GM23338 (cell line): ENCODE data around the gene WSCD2. TPM values are rescaled to one million over a fixed set of nuclear protein-coding genes. Genes with fewer than 3 reads are reported as not detected.

Experiments
- ATAC-seq: fragments of 200-7000 bp; cut with Tn5 transposase; 3 replicates; pipeline ENCODE4 v1.9.1; 2020
- DNase-seq: peaks from one replicate; pipeline ENCODE4 v3.0.0-alpha.2; 2015; ENCODE audit warnings: low spot score
- H2AFZ ChIP-seq: fragments of 200-600 bp; sonication (generic); 2 replicates; pipeline ENCODE4 v1.8.0; 2016; ENCODE audit warnings: antibody characterized with exemption, mild to moderate bottlenecking, moderate library complexity
- H3F3A ChIP-seq: fragments of 200-600 bp; sonication (generic); replicated peaks from 2 replicates; pipeline ENCODE4 v1.8.0; 2017; ENCODE audit warnings: antibody characterized with exemption, mixed run types, low read depth
- H3K27ac ChIP-seq: fragments of 200-600 bp; sonication (generic); 2 replicates; pipeline ENCODE4 v1.6.1; 2016; ENCODE audit warnings: low read depth
- H3K27me3 ChIP-seq: fragments of 200-600 bp; sonication (generic); 2 replicates; pipeline ENCODE4 v1.8.0; 2016; ENCODE audit warnings: mild to moderate bottlenecking, mixed run types, moderate library complexity; ENCODE audit not compliant: insufficient read depth
- H3K36me3 ChIP-seq: fragments of 200-600 bp; sonication (generic); 2 replicates; pipeline ENCODE4 v1.8.0; 2016; ENCODE audit warnings: mild to moderate bottlenecking; ENCODE audit not compliant: insufficient read depth
- H3K4me1 ChIP-seq: fragments of 200-600 bp; sonication (generic); 2 replicates; pipeline ENCODE4 v1.8.0; 2016; ENCODE audit warnings: mild to moderate bottlenecking, moderate library complexity; ENCODE audit not compliant: insufficient read depth
- H3K4me2 ChIP-seq: fragments of 200-600 bp; sonication (generic); 2 replicates; pipeline ENCODE4 v1.7.1; 2017; ENCODE audit warnings: mixed run types
- H3K4me3 ChIP-seq: fragments of 200-600 bp; sonication (generic); 2 replicates; pipeline ENCODE4 v1.6.1; 2016; ENCODE audit warnings: mixed run types
- H3K79me2 ChIP-seq: fragments of 200-600 bp; sonication (generic); replicated peaks from 2 replicates; pipeline ENCODE4 v1.8.0; 2017; ENCODE audit warnings: mild to moderate bottlenecking; ENCODE audit not compliant: insufficient read depth
- H3K9me2 ChIP-seq: fragments of 200-600 bp; sonication (generic); 2 replicates; pipeline ENCODE4 v1.8.0; 2017; ENCODE audit not compliant: insufficient read depth
- H4K20me1 ChIP-seq: fragments of 200-600 bp; sonication (generic); replicated peaks from 2 replicates; pipeline ENCODE4 v1.8.0; 2017; ENCODE audit warnings: mild to moderate bottlenecking; ENCODE audit not compliant: insufficient read depth
- H3K27ac Mint-ChIP-seq: 2 replicates; pipeline ENCODE4 v1.8.0; 2020; ENCODE audit warnings: inconsistent platforms, mild to moderate bottlenecking, moderate library complexity, mixed read lengths
- H3K27me3 Mint-ChIP-seq: 3 replicates; pipeline ENCODE4 v1.8.0; 2022; ENCODE audit warnings: low read depth, mild to moderate bottlenecking, moderate library complexity, mixed read lengths, inconsistent platforms; ENCODE audit not compliant: insufficient read depth, poor library complexity
- H3K36me3 Mint-ChIP-seq: 3 replicates; pipeline ENCODE4 v1.8.0; 2021; ENCODE audit warnings: low read depth, mild to moderate bottlenecking, inconsistent platforms, moderate library complexity, mixed read lengths
- H3K4me1 Mint-ChIP-seq: 3 replicates; pipeline ENCODE4 v1.8.0; 2020; ENCODE audit warnings: mild to moderate bottlenecking, inconsistent platforms, mixed read lengths
- H3K4me3 Mint-ChIP-seq: 3 replicates; pipeline ENCODE4 v1.8.0; 2021; ENCODE audit warnings: moderate library complexity, mild to moderate bottlenecking, inconsistent platforms, mixed read lengths
- H3K9me3 Mint-ChIP-seq: 3 replicates; pipeline ENCODE4 v1.8.0; 2020; ENCODE audit warnings: moderate library complexity, mild to moderate bottlenecking, inconsistent platforms, mixed read lengths
- ETS1 ChIP-seq: IDR thresholded peaks from 2 replicates; pipeline ENCODE4 v1.6.1; 2016; ENCODE audit warnings: antibody characterized with exemption
- EZH2 ChIP-seq: fragments of 200-600 bp; sonication (generic); IDR thresholded peaks from one replicate; pipeline ENCODE4 v1.8.0; 2017; ENCODE audit warnings: antibody characterized with exemption, mild to moderate bottlenecking, low read depth; ENCODE audit not compliant: unreplicated experiment
- EZH2phosphoT487 ChIP-seq: fragments of 200-600 bp; sonication (generic); IDR thresholded peaks from one replicate; pipeline ENCODE4 v1.8.1; 2018; ENCODE audit warnings: antibody characterized with exemption; ENCODE audit not compliant: unreplicated experiment
- JUNB ChIP-seq: IDR thresholded peaks from one replicate; pipeline ENCODE4 v1.6.1; 2016; ENCODE audit warnings: antibody characterized with exemption; ENCODE audit not compliant: unreplicated experiment
- NANOG ChIP-seq: IDR thresholded peaks from 2 replicates; pipeline ENCODE4 v1.6.1; 2016; ENCODE audit warnings: antibody characterized with exemption, borderline replicate concordance
- POLR2AphosphoS5 ChIP-seq: IDR thresholded peaks from 2 replicates; pipeline ENCODE4 v1.6.1; 2016; ENCODE audit warnings: antibody characterized with exemption, low read depth
- REST ChIP-seq: IDR thresholded peaks from one replicate; pipeline ENCODE4 v1.6.1; 2018; ENCODE audit warnings: antibody characterized with exemption; ENCODE audit not compliant: unreplicated experiment
- STAT1 ChIP-seq: IDR thresholded peaks from one replicate; pipeline ENCODE4 v1.6.1; 2016; ENCODE audit warnings: antibody characterized with exemption; ENCODE audit not compliant: unreplicated experiment
- ZNF331 ChIP-seq: fragments of 250-450 bp; sonication (Bioruptor Pico); IDR thresholded peaks from 2 replicates; pipeline ENCODE4 v1.5.0; 2020; ENCODE audit warnings: low read depth, mild to moderate bottlenecking, moderate library complexity
- ZNF462 ChIP-seq: fragments of 250-450 bp; sonication (Bioruptor Pico); IDR thresholded peaks from 2 replicates; pipeline ENCODE4 v1.5.0; 2020; ENCODE audit warnings: mild to moderate bottlenecking, moderate library complexity
- polyA plus RNA-seq: library from polyadenylated mRNA; unstranded; fragments of >200 nt; fragmentation: Nextera tagmentation; extraction: Ambion mirVana; gene quantifications from 2 replicates; pipeline ENCODE4 v1.2.1, GENCODE V29; 2016
- total RNA-seq: library from RNA; depleted of rRNA; stranded (reverse); fragments of >200 nt; shearing (Covaris generic); gene quantifications from 2 replicates; pipeline ENCODE4 v1.2.3, GENCODE V29; 2014

WSCD2 gene
- total and polyA plus RNA-seq, 2 experiments from 2014 or later = 0.66 to 3.1 TPM

- H3K9me3 Mint-ChIP-seq = no peaks in the 10 kb centered on the region
- Histone ChIP-seq H3K79me2 (no peaks in the 10 kb centered on the region), H4K20me1 (no peaks in the 10 kb centered on the region), H3K27ac (no peak overlapping the region), H3K27me3 (no peaks in the 10 kb centered on the region), H2AFZ (no peak overlapping the region), H3K4me1 (peaks cover 10% of the 10 kb centered on the region; the same call in 1 of the 2 replicates), H3K4me2 (no peak overlapping the region), H3F3A (no peaks in the 10 kb centered on the region), H3K9me2 (no peaks in the 10 kb centered on the region), H3K36me3 (no peaks in the 10 kb centered on the region), H3K4me3 (no peak overlapping the region)
- TF ChIP-seq JUNB = no peak
- no peak for TF ChIP-seq EZH2phosphoT487
- no peak for TF ChIP-seq ETS1
- no peak for TF ChIP-seq NANOG
- no peak for TF ChIP-seq STAT1
- no peak for TF ChIP-seq ZNF331 (CRISPR knock-in tag)
- H3K27ac Mint-ChIP-seq = no peak overlapping the region
- H3K36me3 Mint-ChIP-seq = no peaks in the 10 kb centered on the region
- DNase-seq (no peak), ATAC-seq (no peak)
- H3K4me1 Mint-ChIP-seq = peaks cover 15% of the 10 kb centered on the region
- H3K4me3 Mint-ChIP-seq = no peak overlapping the region
- no peaks in the 10 kb centered on the region for H3K27me3 Mint-ChIP-seq
Observed at GRCh38 chr12:108103517-108103916, 25.6 kb upstream of the WSCD2 start.

- Histone ChIP-seq H2AFZ (no peak overlapping the region), H3K9me2 (no peaks in the 10 kb centered on the region), H3K27me3 (no peaks in the 10 kb centered on the region), H3F3A (no peaks in the 10 kb centered on the region), H3K4me1 (peaks cover 10% of the 10 kb centered on the region; the same call in 1 of the 2 replicates), H3K79me2 (no peaks in the 10 kb centered on the region), H3K4me2 (no peak overlapping the region), H3K36me3 (no peaks in the 10 kb centered on the region), H3K4me3 (no peak overlapping the region), H4K20me1 (no peaks in the 10 kb centered on the region), H3K27ac (no peak overlapping the region)
- H3K4me3 Mint-ChIP-seq = no peak overlapping the region
- H3K4me1 Mint-ChIP-seq = peaks cover 15% of the 10 kb centered on the region
- no peaks in the 10 kb centered on the region for H3K9me3 Mint-ChIP-seq
- no peak overlapping the region for H3K27ac Mint-ChIP-seq
- H3K27me3 Mint-ChIP-seq = no peaks in the 10 kb centered on the region
- DNase-seq = no peak
- no peak for ATAC-seq
- no peak for TF ChIP-seq NANOG
- TF ChIP-seq ZNF331 (CRISPR knock-in tag) = no peak
- no peak for TF ChIP-seq EZH2
- no peak for TF ChIP-seq JUNB
- no peak for TF ChIP-seq ETS1
- TF ChIP-seq ZNF462 = no peak
- no peak for TF ChIP-seq POLR2AphosphoS5
- TF ChIP-seq REST = no peak
- no peaks in the 10 kb centered on the region for H3K36me3 Mint-ChIP-seq
Observed at GRCh38 chr12:108104657-108105056, 24.4 kb upstream of the WSCD2 start.
